Measurements from ENCODE around the gene ARHGEF16.
A peak's percentile ranks its signal among the peaks of the same experiment; 100 is the strongest.

The ARHGEF16 gene

GRCh38 chr1:3451994-3452865 lies 2.2 kb upstream of the ARHGEF16 start:
- no peak for DNase-seq (ENCODE audit: low read depth)
- no peak overlapping the region for H3K4me3 ChIP-seq (ENCODE audit: low read depth, low read length)
- TF ChIP-seq CTCF (IDR thresholded peaks at IDR 0.05; ENCODE audit: low read depth, low read length, missing control alignments) = no peak

- DNase-seq (ENCODE audit: low read depth) = no peak
- H3K4me3 ChIP-seq (ENCODE audit: low read depth, low read length) = no peak overlapping the region
- TF ChIP-seq CTCF (IDR thresholded peaks at IDR 0.05; ENCODE audit: low read depth, low read length, missing control alignments) = no peak
Measured at GRCh38 chr1:3452866-3453175, 1.6 kb upstream of the ARHGEF16 start.

GRCh38 chr1:3453203-3453761 lies 1.2 kb upstream of the ARHGEF16 start:
- H3K4me3 ChIP-seq (ENCODE audit: low read depth, low read length) = no peak overlapping the region
- peak; percentile 3 for DNase-seq (ENCODE audit: low read depth)

GRCh38 chr1:3454811-3455618 lies 550 bp downstream of the ARHGEF16 start:
- DNase-seq (ENCODE audit: low read depth) = no peak
- no peak for TF ChIP-seq CTCF (IDR thresholded peaks at IDR 0.05; ENCODE audit: low read depth, low read length, missing control alignments)
- H3K4me3 ChIP-seq (ENCODE audit: low read depth, low read length) = no peak overlapping the region

More at GRCh38 chr1:3453203-3453761, 1.2 kb upstream of the ARHGEF16 start:
- TF ChIP-seq CTCF (IDR thresholded peaks at IDR 0.05; ENCODE audit: low read depth, low read length, missing control alignments) = peak; percentile 95

GRCh38 chr1:3455670-3456448 lies 1.4 kb downstream of the ARHGEF16 start:
- no peak for DNase-seq (ENCODE audit: low read depth)
- no peak for TF ChIP-seq CTCF (IDR thresholded peaks at IDR 0.05; ENCODE audit: low read depth, low read length, missing control alignments)
- H3K4me3 ChIP-seq (ENCODE audit: low read depth, low read length) = no peak overlapping the region

GRCh38 chr1:3456449-3456963 lies 2.0 kb downstream of the ARHGEF16 start:
- DNase-seq (ENCODE audit: low read depth) = no peak
- TF ChIP-seq CTCF (IDR thresholded peaks at IDR 0.05; ENCODE audit: low read depth, low read length, missing control alignments) = no peak
- no peak overlapping the region for H3K4me3 ChIP-seq (ENCODE audit: low read depth, low read length)
